Stimulated activated CD4-positive, alpha-beta T cell treated with anti-CD3 and anti-CD28 coated beads, Interleukin-4, amount 100 ng/mL, for 1 hour (primary cell): ENCODE results near the gene AK2.
A peak's percentile ranks its signal among the peaks of the same experiment; 100 is the strongest.

ENCODE experiments used
- DNase-seq: peaks from one replicate; pipeline ENCODE4 v3.0.0-alpha.2; 2020

The AK2 gene

GRCh38 chr1:32969566-32969965 is 67.1 kb downstream of the AK2 start:
- no peak for DNase-seq

- no peak for DNase-seq
Observed at GRCh38 chr1:32967888-32968568, 68.7 kb downstream of the AK2 start.

DNA sequence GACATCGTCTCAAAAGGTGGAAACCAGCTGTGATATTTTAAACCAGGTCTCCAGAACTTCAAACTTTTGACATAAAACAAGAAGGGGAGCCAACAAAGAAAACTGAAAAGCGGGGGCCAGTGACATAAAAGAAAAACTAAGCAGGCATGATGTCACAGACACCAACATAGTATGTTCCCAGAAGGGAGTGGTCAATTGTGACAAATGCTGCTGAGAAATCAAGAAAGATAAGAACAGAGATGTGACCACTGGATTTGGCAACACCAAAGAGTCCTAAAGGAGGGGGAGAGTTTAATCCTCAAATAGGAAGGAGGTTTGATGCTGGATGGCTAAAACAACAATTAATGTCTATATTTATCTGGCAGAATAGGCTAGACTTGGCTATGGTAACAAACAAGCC is 69.8 kb downstream of the AK2 start:
- no peak for DNase-seq

DNA sequence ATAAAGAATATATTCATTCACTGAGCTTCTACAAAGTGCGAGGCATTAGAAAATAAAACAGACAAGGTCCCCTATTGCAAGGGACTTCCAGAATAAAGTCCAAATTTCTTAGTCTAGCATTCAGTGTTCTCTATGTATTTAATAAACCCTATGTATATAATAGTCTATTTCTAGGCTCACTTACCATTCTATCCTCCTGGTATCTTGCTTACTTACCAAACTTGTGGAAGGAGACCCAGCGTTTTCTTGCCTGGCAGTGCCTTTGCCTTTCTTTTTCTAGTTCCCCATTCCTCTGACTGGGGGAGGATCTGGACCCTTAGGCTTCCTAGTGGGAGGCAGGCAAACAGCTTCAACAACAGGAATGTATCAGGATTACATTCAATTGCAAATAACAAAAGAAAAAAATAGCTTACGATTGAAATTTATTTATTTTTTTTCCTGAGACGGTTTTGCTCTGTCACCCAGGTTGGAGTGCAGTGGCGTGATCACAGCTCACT is 71.4 kb downstream of the AK2 start:
- DNase-seq: no peak

- peak; percentile 95 for DNase-seq
Observed at GRCh38 chr1:32964461-32965250, 72.0 kb downstream of the AK2 start, which contains the start of gene RNF19B. Gene RNF19B (minus strand): TSS chr1:32964809. CDS start chr1:32964685, 124 bp downstream.

DNA sequence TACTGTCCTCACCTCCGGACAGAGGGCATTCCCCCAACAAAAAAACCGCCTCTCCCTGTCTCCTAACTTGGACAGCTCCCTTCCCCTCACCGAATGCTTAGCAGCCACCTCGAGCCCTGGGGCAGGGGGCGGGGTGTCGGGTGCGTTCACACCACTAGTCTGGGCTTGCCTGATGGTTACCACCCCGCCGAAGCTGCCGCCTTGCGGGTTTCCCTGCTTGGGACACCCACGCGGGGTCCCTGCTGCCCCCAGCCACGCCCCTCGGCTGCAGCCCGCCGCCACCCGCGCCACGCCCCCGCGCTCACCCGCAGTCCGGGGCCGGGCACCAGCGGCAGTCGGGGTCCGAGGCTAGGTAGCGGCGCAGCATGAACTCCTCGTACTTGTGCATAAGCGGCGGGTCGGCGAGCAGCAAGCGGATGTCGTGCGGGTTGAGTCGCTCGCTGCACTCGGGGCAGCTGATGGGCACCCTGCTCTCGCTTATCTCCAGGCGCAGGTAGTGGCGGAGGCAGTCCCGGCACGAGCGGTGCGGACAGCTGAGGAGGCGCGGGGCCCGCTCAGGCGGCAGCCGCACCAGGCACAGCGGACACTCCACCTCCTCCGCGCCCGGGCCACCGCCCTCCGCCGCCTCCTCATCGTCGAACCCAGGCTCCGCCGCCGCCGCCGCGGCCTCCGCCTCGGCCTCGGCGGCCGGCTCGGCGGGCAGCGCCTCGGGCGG is 72.8 kb downstream of the AK2 start:
- peak; percentile 61 for DNase-seq

- no peak for DNase-seq
Observed at GRCh38 chr1:32962248-32962896, 74.3 kb downstream of the AK2 start.

DNA sequence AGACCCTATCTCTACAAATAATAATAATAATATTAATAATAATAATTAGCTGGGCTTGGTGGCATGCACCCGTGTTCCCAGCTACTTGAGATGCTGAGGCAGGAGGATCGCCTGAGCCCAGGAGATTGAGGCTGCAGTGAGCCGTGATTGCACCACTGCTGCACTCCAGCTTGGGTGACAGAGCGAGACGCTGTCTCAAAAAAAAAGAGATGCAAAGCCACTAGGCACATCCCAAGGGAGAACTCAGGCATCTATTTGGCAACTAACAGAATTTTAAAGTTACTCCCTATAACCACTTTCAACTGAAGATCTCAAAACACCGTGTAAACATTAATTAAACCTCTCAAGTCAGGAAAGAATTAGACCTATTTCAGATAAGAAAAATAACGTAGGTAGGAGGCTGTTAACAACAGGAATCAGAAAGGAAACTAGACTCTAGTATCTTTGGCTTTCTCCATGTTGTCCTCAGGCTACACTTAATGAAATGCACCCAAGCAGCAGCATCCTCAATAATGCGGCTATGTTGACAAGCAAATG is 75.8 kb downstream of the AK2 start:
- DNase-seq: no peak

- no peak for DNase-seq
Observed at GRCh38 chr1:32960342-32960741, 76.3 kb downstream of the AK2 start.

DNA sequence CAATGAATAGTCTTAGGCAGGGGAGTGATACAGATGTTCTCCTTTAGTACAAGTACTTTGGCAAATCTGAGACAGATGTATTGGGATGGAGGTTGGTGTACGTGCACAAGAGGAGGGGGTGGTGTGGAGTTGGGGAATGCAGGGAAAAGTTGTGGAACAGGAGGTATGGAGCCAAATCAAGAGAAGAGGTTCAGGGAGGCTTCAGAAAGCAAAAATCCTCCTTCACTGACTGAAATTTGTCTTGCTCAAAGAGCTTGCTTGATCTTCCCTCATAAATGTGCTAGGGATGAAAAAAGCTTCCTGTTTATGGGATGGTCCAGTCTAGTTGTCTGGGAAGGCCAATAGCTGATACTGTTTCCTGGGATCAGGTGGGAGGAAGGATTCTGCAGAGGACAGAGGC is 77.9 kb downstream of the AK2 start:
- no peak for DNase-seq
